ENCODE data around the gene FARP2. TPM values are rescaled to one million over a fixed set of nuclear protein-coding genes. Genes with fewer than 3 reads are reported as not detected.

Gene FARP2
- total RNA-seq, 1 donor from 2014 or later = 28.5 TPM

- no peak for DNase-seq (ENCODE audit: extremely low read depth, low read depth, low spot score)
Measured at GRCh38 chr2:241482126-241482955, 126.3 kb downstream of the FARP2 start.

GRCh38 chr2:241483305-241483704 lies 127.2 kb downstream of the FARP2 start:
- no peak for DNase-seq (ENCODE audit: extremely low read depth, low read depth, low spot score)

GRCh38 chr2:241485172-241485911 lies 129.3 kb downstream of the FARP2 start:
- DNase-seq (ENCODE audit: extremely low read depth, low read depth, low spot score) = no peak

GRCh38 chr2:241489088-241489487 lies 133.0 kb downstream of the FARP2 start:
- no peak for DNase-seq (ENCODE audit: extremely low read depth, low read depth, low spot score)

- DNase-seq (ENCODE audit: extremely low read depth, low read depth, low spot score) = no peak
Measured at GRCh38 chr2:241489733-241490680, 133.9 kb downstream of the FARP2 start.

- no peak for DNase-seq (ENCODE audit: extremely low read depth, low read depth, low spot score)
Measured at GRCh38 chr2:241490825-241491506, 134.9 kb downstream of the FARP2 start.

GRCh38 chr2:241491549-241492173 lies 135.6 kb downstream of the FARP2 start:
- DNase-seq (ENCODE audit: extremely low read depth, low read depth, low spot score) = no peak

- no peak for DNase-seq (ENCODE audit: extremely low read depth, low read depth, low spot score)
Measured at GRCh38 chr2:241492174-241492565, 136.1 kb downstream of the FARP2 start.

GRCh38 chr2:241493092-241493491 lies 137.0 kb downstream of the FARP2 start:
- no peak for DNase-seq (ENCODE audit: extremely low read depth, low read depth, low spot score)

- no peak for DNase-seq (ENCODE audit: extremely low read depth, low read depth, low spot score)
Measured at GRCh38 chr2:241494311-241494908, 138.3 kb downstream of the FARP2 start.

GRCh38 chr2:241495172-241496002 lies 139.3 kb downstream of the FARP2 start:
- DNase-seq (ENCODE audit: extremely low read depth, low read depth, low spot score) = no peak

- DNase-seq (ENCODE audit: extremely low read depth, low read depth, low spot score) = no peak
Measured at GRCh38 chr2:241496003-241496707, 140.1 kb downstream of the FARP2 start.

GRCh38 chr2:241496904-241497877 lies 141.1 kb downstream of the FARP2 start:
- DNase-seq (ENCODE audit: extremely low read depth, low read depth, low spot score) = no peak

- no peak for DNase-seq (ENCODE audit: extremely low read depth, low read depth, low spot score)
Measured at GRCh38 chr2:241498115-241499070, 142.3 kb downstream of the FARP2 start.

- DNase-seq (ENCODE audit: extremely low read depth, low read depth, low spot score) = no peak
Measured at GRCh38 chr2:241499146-241499965, 143.3 kb downstream of the FARP2 start.

Data from glomerular endothelial cell (primary cell).